ENCODE results near the gene HSD17B8. TPM values are rescaled to one million over a fixed set of nuclear protein-coding genes. Genes with fewer than 3 reads are reported as not detected.

HSD17B8 gene
- polyA plus RNA-seq, 1 donor (not counting 4 experiments of a cell fraction or from before 2014, with no cell fraction given) = 18.6 TPM

DNA sequence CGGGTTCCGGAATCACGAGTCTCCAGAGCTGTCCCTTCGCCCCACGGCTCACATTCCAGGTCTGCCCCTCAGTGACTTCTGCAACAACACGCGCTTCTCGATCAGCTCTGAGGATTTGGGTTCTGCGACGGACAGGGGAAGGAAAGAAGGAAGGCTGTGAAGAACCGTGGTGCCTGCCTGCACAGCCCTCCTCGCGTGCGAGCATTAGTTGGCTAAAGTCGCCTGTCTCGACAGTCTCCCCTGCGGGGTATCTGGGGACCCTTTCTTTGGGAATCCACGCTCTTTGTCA lies 44.1 kb downstream of the HSD17B8 start:
- Histone ChIP-seq H2AFZ (ENCODE audit: control insufficient read depth, low read length) (peak overlapping the region; percentile 90), H4K20me1 (ENCODE audit: control insufficient read depth, extremely low read depth, insufficient read depth, low read length) (no peaks in the 10 kb centered on the region), H3K27ac (ENCODE audit: control insufficient read depth, insufficient read depth, low read length) (peak overlapping the region; percentile 93), H3K9ac (ENCODE audit: control insufficient read depth, extremely low read depth, insufficient read depth, low read length) (peak overlapping the region; percentile 83), H3K4me1 (ENCODE audit: control insufficient read depth, extremely low read depth, insufficient read depth, low read length) (peaks cover 26% of the 10 kb centered on the region), H3K9me3 (ENCODE audit: control insufficient read depth, low read depth, low read length) (no peaks in the 10 kb centered on the region), H3K27me3 (ENCODE audit: control insufficient read depth, extremely low read depth, insufficient read depth, low read length) (no peaks in the 10 kb centered on the region), H3K79me2 (ENCODE audit: control insufficient read depth, insufficient read depth, low read length) (no peaks in the 10 kb centered on the region), H3K36me3 (ENCODE audit: control insufficient read depth in 2 of 2, extremely low read depth in 1 of 2, insufficient read depth in 2 of 2, low read length in 2 of 2) (peaks cover 0 to 10% of the 10 kb centered on the region in 2 experiments), H3K4me2 (ENCODE audit: control insufficient read depth, extremely low read depth, insufficient read depth, low read depth, low read length) (peak overlapping the region; percentile 100), H3K9me1 (ENCODE audit: control insufficient read depth, extremely low read depth, insufficient read depth, low read length) (no peaks in the 10 kb centered on the region), H3K4me3 (ENCODE audit: control insufficient read depth in 2 of 3, extremely low read depth in 1 of 3, insufficient read depth in 2 of 3, low read depth in 1 of 3, low read length in 3 of 3) (peak overlapping the region; percentile 27 to 84 (median 75))
- dilution Hi-C loops (cut with MboI; ENCODE audit: extremely low pct_ligation_motif_present, low sequenced_read_pairs) = no loop called here
- no peak for DNase-seq (ENCODE audit: low read depth, low spot score)
- TF ChIP-seq EZH2 (IDR thresholded peaks at IDR 0.05; ENCODE audit: low read length) = no peak
- TF ChIP-seq, protein P1, sequence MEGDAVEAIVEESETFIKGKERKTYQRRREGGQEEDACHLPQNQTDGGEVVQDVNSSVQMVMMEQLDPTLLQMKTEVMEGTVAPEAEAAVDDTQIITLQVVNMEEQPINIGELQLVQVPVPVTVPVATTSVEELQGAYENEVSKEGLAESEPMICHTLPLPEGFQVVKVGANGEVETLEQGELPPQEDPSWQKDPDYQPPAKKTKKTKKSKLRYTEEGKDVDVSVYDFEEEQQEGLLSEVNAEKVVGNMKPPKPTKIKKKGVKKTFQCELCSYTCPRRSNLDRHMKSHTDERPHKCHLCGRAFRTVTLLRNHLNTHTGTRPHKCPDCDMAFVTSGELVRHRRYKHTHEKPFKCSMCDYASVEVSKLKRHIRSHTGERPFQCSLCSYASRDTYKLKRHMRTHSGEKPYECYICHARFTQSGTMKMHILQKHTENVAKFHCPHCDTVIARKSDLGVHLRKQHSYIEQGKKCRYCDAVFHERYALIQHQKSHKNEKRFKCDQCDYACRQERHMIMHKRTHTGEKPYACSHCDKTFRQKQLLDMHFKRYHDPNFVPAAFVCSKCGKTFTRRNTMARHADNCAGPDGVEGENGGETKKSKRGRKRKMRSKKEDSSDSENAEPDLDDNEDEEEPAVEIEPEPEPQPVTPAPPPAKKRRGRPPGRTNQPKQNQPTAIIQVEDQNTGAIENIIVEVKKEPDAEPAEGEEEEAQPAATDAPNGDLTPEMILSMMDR (optimal IDR thresholded peaks at IDR 0.05 in 1 of 3, IDR thresholded peaks at IDR 0.05 in 1 of 3, conservative IDR thresholded peaks at IDR 0.05 in 1 of 3; ENCODE audit: extremely low read depth in 1 of 3, insufficient read depth in 2 of 3, low read length in 3 of 3) = no peak
- FAIRE-seq = no peak

DNA sequence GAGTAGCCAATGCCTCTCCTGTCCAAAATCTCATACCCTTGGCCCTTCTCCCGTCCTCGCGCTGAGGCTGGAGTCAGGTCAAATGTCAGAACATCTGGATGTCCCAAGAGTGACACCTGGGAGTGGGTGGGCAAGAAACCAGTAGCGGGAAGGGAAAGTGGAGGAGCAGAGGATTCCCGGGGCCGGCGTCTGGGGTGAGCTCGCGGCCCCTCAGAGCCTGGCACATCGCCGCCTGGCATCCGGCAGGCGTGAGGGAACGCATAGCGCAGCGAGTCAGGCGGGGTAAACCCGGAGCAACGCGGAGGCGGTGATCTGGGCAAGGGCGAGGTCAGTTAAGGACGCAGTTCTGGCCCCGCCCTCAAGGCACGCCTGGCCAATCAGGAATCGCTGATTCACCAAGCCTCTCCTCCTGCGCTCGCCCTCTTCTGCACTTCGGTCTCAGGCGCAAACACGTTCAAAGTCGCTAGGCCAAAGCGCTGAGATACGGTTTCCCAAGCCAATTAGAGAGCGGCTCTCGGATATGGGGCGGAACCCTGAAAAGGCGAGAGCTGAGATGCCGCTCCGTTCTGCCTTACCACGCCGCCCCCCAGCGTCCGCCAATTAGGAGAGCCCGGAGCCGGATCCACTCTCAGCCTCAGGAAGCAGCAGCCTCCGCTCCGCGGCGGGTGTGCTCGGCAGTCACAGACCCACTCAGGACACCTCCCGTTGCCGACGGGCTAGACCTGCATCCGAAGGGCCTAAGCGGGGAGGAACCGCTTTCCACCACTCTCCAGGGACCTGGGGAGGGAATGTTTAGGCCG lies 44.7 kb downstream of the HSD17B8 start:
- peak; percentile 92 for DNase-seq (ENCODE audit: low read depth, low spot score)
- peaks cover 0 to 10% of the 10 kb centered on the region in 2 experiments for H3K36me3 ChIP-seq (ENCODE audit: control insufficient read depth in 2 of 2, extremely low read depth in 1 of 2, insufficient read depth in 2 of 2, low read length in 2 of 2)
- peak; percentile 81 for FAIRE-seq
- peak overlapping the region; percentile 100 for H3K4me2 ChIP-seq (ENCODE audit: control insufficient read depth, extremely low read depth, insufficient read depth, low read depth, low read length)
- dilution Hi-C loops (cut with MboI; ENCODE audit: extremely low pct_ligation_motif_present, low sequenced_read_pairs) = no loop called here
- H2AFZ ChIP-seq (ENCODE audit: control insufficient read depth, low read length) = peak overlapping the region; percentile 91
- no peaks in the 10 kb centered on the region for H3K9me1 ChIP-seq (ENCODE audit: control insufficient read depth, extremely low read depth, insufficient read depth, low read length)
- peak overlapping the region; percentile 53 to 84 (median 75) for H3K4me3 ChIP-seq (ENCODE audit: control insufficient read depth in 2 of 3, extremely low read depth in 1 of 3, insufficient read depth in 2 of 3, low read depth in 1 of 3, low read length in 3 of 3)
- H4K20me1 ChIP-seq (ENCODE audit: control insufficient read depth, extremely low read depth, insufficient read depth, low read length) = no peaks in the 10 kb centered on the region
- peak overlapping the region; percentile 96 for H3K27ac ChIP-seq (ENCODE audit: control insufficient read depth, insufficient read depth, low read length)
- H3K9me3 ChIP-seq (ENCODE audit: control insufficient read depth, low read depth, low read length) = no peaks in the 10 kb centered on the region
- H3K9ac ChIP-seq (ENCODE audit: control insufficient read depth, extremely low read depth, insufficient read depth, low read length) = peak overlapping the region; percentile 88
- peaks cover 26% of the 10 kb centered on the region for H3K4me1 ChIP-seq (ENCODE audit: control insufficient read depth, extremely low read depth, insufficient read depth, low read length)
- H3K27me3 ChIP-seq (ENCODE audit: control insufficient read depth, extremely low read depth, insufficient read depth, low read length) = no peaks in the 10 kb centered on the region
- no peaks in the 10 kb centered on the region for H3K79me2 ChIP-seq (ENCODE audit: control insufficient read depth, insufficient read depth, low read length)
- TF ChIP-seq EZH2 (IDR thresholded peaks at IDR 0.05; ENCODE audit: low read length) = no peak
- TF ChIP-seq, protein P1 (optimal IDR thresholded peaks at IDR 0.05 in 1 of 3, IDR thresholded peaks at IDR 0.05 in 1 of 3, conservative IDR thresholded peaks at IDR 0.05 in 1 of 3; ENCODE audit: extremely low read depth in 1 of 3, insufficient read depth in 2 of 3, low read length in 3 of 3) = peak in 1 of 3 experiments; percentile 25

Data from keratinocyte (primary cell).